CD8-positive, alpha-beta memory T cell (primary cell): ENCODE measurements around the gene ALPG. TPM values are rescaled to one million over a fixed set of nuclear protein-coding genes. Genes with fewer than 3 reads are reported as not detected.
"Not testable (repeated sequence)": the region's sequence is repeated elsewhere in the genome, so short reads cannot be mapped to it uniquely, and the experiment has no call there.

Experiments
- CTCF ChIA-PET: fragments of 350-600 bp; sonication (Branson Sonifier 250); formaldehyde crosslinking; loops from one replicate; lab custom pipeline; 2021; ENCODE audit warnings: antibody characterized with exemption; lab: Charles Lee
- POLR2A ChIA-PET: fragments of 350-600 bp; sonication (Branson Sonifier 250); formaldehyde crosslinking; loops from one replicate; lab custom pipeline; 2021; ENCODE audit warnings: antibody characterized with exemption; lab: Charles Lee
- DNase-seq, 5 donors: peaks; one replicate each; pipeline versions ENCODE4 v3.0.0 to v3.0.0-alpha.2; 2020 to 2022; ENCODE audit warnings: mixed read lengths in 1 of 5
- H3K27ac ChIP-seq: one replicate; pipeline ENCODE4 v1.7.0; 2013; ENCODE audit warnings: low read depth, mild to moderate bottlenecking, low read length, moderate library complexity
- H3K27me3 ChIP-seq: 2 replicates; pipeline ENCODE4 v1.7.0; 2013; ENCODE audit warnings: low read length, mild to moderate bottlenecking; ENCODE audit not compliant: insufficient read depth, poor library complexity, severe bottlenecking
- H3K36me3 ChIP-seq: 2 replicates; pipeline ENCODE4 v1.7.0; 2013; ENCODE audit warnings: mild to moderate bottlenecking, low read length, moderate library complexity; ENCODE audit not compliant: insufficient read depth
- H3K4me1 ChIP-seq: 2 replicates; pipeline ENCODE4 v1.7.0; 2013; ENCODE audit warnings: mild to moderate bottlenecking, low read length, moderate library complexity; ENCODE audit not compliant: insufficient read depth
- H3K4me3 ChIP-seq: 2 replicates; pipeline ENCODE4 v1.7.0; 2013; ENCODE audit warnings: mild to moderate bottlenecking, low read length
- H3K9me3 ChIP-seq: 2 replicates; pipeline ENCODE4 v1.7.0; 2013; ENCODE audit warnings: mild to moderate bottlenecking, low read length
- H3K27ac Mint-ChIP-seq, 8 donors: one replicate each; pipeline ENCODE4 v1.8.0; 2020 to 2021; ENCODE audit warnings: mixed read lengths in 8 of 8, mild to moderate bottlenecking in 6 of 8, inconsistent platforms in 3 of 8, moderate library complexity in 3 of 8
- H3K27me3 Mint-ChIP-seq, 2 donors: one replicate each; pipeline ENCODE4 v1.8.0; 2020 to 2021; ENCODE audit warnings: mixed read lengths in 2 of 2, mild to moderate bottlenecking in 1 of 2, moderate library complexity in 1 of 2
- H3K36me3 Mint-ChIP-seq, 3 donors: one replicate each; pipeline ENCODE4 v1.8.0; 2020 to 2021; ENCODE audit warnings: mixed read lengths in 3 of 3, inconsistent platforms in 1 of 3, mild to moderate bottlenecking in 1 of 3
- H3K4me1 Mint-ChIP-seq, 3 donors: one replicate each; pipeline ENCODE4 v1.8.0; 2020 to 2021; ENCODE audit warnings: mixed read lengths in 3 of 3, inconsistent platforms in 1 of 3, mild to moderate bottlenecking in 1 of 3
- H3K4me3 Mint-ChIP-seq, 7 donors: one replicate each; pipeline ENCODE4 v1.8.0; 2020 to 2021; ENCODE audit warnings: mixed read lengths in 7 of 7, mild to moderate bottlenecking in 6 of 7, moderate library complexity in 4 of 7, inconsistent platforms in 2 of 7
- H3K9me3 Mint-ChIP-seq, 5 donors: one replicate each; pipeline ENCODE4 v1.8.0; 2020 to 2022; ENCODE audit warnings: mixed read lengths in 5 of 5, mild to moderate bottlenecking in 3 of 5, moderate library complexity in 2 of 5, inconsistent platforms in 1 of 5
- polyA plus RNA-seq: library from polyadenylated mRNA; unstranded; fragments of 300-500 nt; fragmentation: Illumina TruSeq; gene quantifications from one replicate; pipeline ENCODE4 v1.2.3, GENCODE V29; 2021
- total RNA-seq, 2 experiments: library from RNA; stranded (reverse); gene quantifications; one replicate each; pipeline ENCODE4 v1.2.3, GENCODE V29; 2021

ALPG gene
- total and polyA plus RNA-seq, 3 experiments from 2014 or later, result not detected

- H3K36me3 Mint-ChIP-seq, H3K36me3 ChIP-seq, H3K4me3 ChIP-seq, H3K9me3 Mint-ChIP-seq, POLR2A ChIA-PET, H3K4me3 Mint-ChIP-seq, H3K27ac Mint-ChIP-seq, DNase-seq, CTCF ChIA-PET, H3K4me1 ChIP-seq, H3K27ac ChIP-seq, H3K9me3 ChIP-seq, H3K27me3 ChIP-seq: not testable (repeated sequence)
- peaks cover 5 to 16% of the 10 kb centered on the region in 2 donors for H3K27me3 Mint-ChIP-seq
- H3K4me1 Mint-ChIP-seq, result peaks cover 4 to 13% (median 7%) of the 10 kb centered on the region in 3 donors
These were observed 3.0 kb downstream of the ALPG start for GRCh38 chr2:232409617-232410016.

- no peaks in the 10 kb centered on the region for H3K9me3 Mint-ChIP-seq
- H3K4me1 Mint-ChIP-seq, result peaks cover 4 to 13% (median 7%) of the 10 kb centered on the region in 3 donors
- DNase-seq, result no peak
- Histone ChIP-seq H3K9me3 (no peaks in the 10 kb centered on the region), H3K27ac (no peak overlapping the region), H3K4me1 (no peaks in the 10 kb centered on the region), H3K27me3 (no peaks in the 10 kb centered on the region), H3K36me3 (no peaks in the 10 kb centered on the region), H3K4me3 (no peak overlapping the region)
- H3K27ac Mint-ChIP-seq, result no peak overlapping the region
- ChIA-PET CTCF (no interaction called here), POLR2A (no interaction called here)
- H3K36me3 Mint-ChIP-seq, result no peaks in the 10 kb centered on the region
- H3K4me3 Mint-ChIP-seq, result no peak overlapping the region
- H3K27me3 Mint-ChIP-seq, result peaks cover 4 to 18% of the 10 kb centered on the region in 2 donors
These were observed 3.7 kb downstream of the ALPG start for GRCh38 chr2:232410238-232410900.

GRCh38 chr2:232411901-232412629 is 5.4 kb downstream of the ALPG start:
- no peaks in the 10 kb centered on the region for H3K36me3 Mint-ChIP-seq
- POLR2A ChIA-PET, result no interaction called here

DNA sequence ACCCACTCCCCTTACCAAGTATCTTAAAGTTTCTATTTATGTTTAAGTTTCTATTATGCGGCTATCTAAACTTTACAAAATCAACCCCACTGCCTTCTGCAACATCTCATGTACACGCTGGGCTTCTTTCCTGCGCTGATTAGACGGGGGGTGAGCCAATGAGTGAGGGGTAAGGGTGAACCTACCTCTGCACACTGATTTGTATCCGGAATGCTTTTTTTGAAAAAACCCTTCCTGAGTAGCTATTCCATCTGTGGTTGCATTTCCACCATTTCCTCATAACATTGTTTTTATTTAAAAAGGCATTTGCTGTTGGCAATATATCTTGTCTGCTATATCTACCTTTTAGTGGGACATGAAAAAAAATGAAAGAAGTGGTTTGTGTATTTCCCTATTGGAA is 6.3 kb downstream of the ALPG start:
- no peaks in the 10 kb centered on the region for H3K4me1 ChIP-seq
- Mint-ChIP-seq H3K4me1 (peaks cover 4 to 13% (median 7%) of the 10 kb centered on the region in 3 donors), H3K4me3 (no peak overlapping the region), H3K27me3 (peaks cover 7 to 31% of the 10 kb centered on the region in 2 donors), H3K9me3 (no peaks in the 10 kb centered on the region), H3K36me3 (no peaks in the 10 kb centered on the region), H3K27ac (no peak overlapping the region)
- DNase-seq, result no peak
- CTCF ChIA-PET, result no interaction called here
- no peaks in the 10 kb centered on the region for H3K36me3 ChIP-seq
- POLR2A ChIA-PET, result no interaction called here
- no peak overlapping the region for H3K27ac ChIP-seq
- no peak overlapping the region for H3K4me3 ChIP-seq
- H3K27me3 ChIP-seq, result no peaks in the 10 kb centered on the region
- H3K9me3 ChIP-seq, result no peaks in the 10 kb centered on the region

More at GRCh38 chr2:232411901-232412629, 5.4 kb downstream of the ALPG start:
- no peak overlapping the region for H3K4me3 ChIP-seq
- H3K27me3 ChIP-seq, result no peaks in the 10 kb centered on the region
- DNase-seq, result no peak
- no peaks in the 10 kb centered on the region for H3K4me1 ChIP-seq
- H3K9me3 ChIP-seq, result no peaks in the 10 kb centered on the region
- Mint-ChIP-seq H3K4me3 (no peak overlapping the region), H3K27ac (no peak overlapping the region), H3K9me3 (no peaks in the 10 kb centered on the region), H3K27me3 (peaks cover 7 to 30% of the 10 kb centered on the region in 2 donors), H3K4me1 (peaks cover 4 to 13% (median 7%) of the 10 kb centered on the region in 3 donors)
- CTCF ChIA-PET, result no interaction called here
- H3K27ac ChIP-seq, result no peak overlapping the region
- H3K36me3 ChIP-seq, result no peaks in the 10 kb centered on the region

GRCh38 chr2:232415138-232415690 is 8.6 kb downstream of the ALPG start:
- no peaks in the 10 kb centered on the region for H3K36me3 Mint-ChIP-seq
- H3K4me3 Mint-ChIP-seq, result no peak overlapping the region
- no peaks in the 10 kb centered on the region for H3K27me3 ChIP-seq
- no peak overlapping the region for H3K27ac ChIP-seq
- H3K27me3 Mint-ChIP-seq, result peaks cover 16 to 39% of the 10 kb centered on the region in 2 donors
- H3K27ac Mint-ChIP-seq, result no peak overlapping the region
- no peaks in the 10 kb centered on the region for H3K9me3 Mint-ChIP-seq
- H3K4me1 ChIP-seq, result no peaks in the 10 kb centered on the region
- no peaks in the 10 kb centered on the region for H3K36me3 ChIP-seq
- ChIA-PET POLR2A (no interaction called here), CTCF (interaction anchor here (0.7 kb wide), 1 partner anchor 11 kb away, joined by 4 read pairs; no protein-coding TSS in a partner anchor)
- no peaks in the 10 kb centered on the region for H3K9me3 ChIP-seq
- H3K4me3 ChIP-seq, result no peak overlapping the region
- peaks cover 7 to 27% (median 11%) of the 10 kb centered on the region in 3 donors for H3K4me1 Mint-ChIP-seq
- no peak for DNase-seq

- CTCF ChIA-PET, result no interaction called here
- no peaks in the 10 kb centered on the region for H3K9me3 ChIP-seq
- DNase-seq, result no peak
- POLR2A ChIA-PET, result no interaction called here
- no peaks in the 10 kb centered on the region for H3K36me3 ChIP-seq
- no peak overlapping the region for H3K4me3 Mint-ChIP-seq
- H3K4me3 ChIP-seq, result no peak overlapping the region
- no peak overlapping the region for H3K27ac Mint-ChIP-seq
- no peaks in the 10 kb centered on the region for H3K4me1 ChIP-seq
- peaks cover 7 to 31% (median 11%) of the 10 kb centered on the region in 3 donors for H3K4me1 Mint-ChIP-seq
- H3K27ac ChIP-seq, result no peak overlapping the region
- no peaks in the 10 kb centered on the region for H3K27me3 ChIP-seq
- H3K9me3 Mint-ChIP-seq, result no peaks in the 10 kb centered on the region
- H3K36me3 Mint-ChIP-seq, result no peaks in the 10 kb centered on the region
- H3K27me3 Mint-ChIP-seq, result peaks cover 16 to 35% of the 10 kb centered on the region in 2 donors
These were observed 9.3 kb downstream of the ALPG start for GRCh38 chr2:232415736-232416520.

GRCh38 chr2:232416521-232417470 is 10.2 kb downstream of the ALPG start:
- H3K9me3 Mint-ChIP-seq, result no peaks in the 10 kb centered on the region
- Histone ChIP-seq H3K4me3 (no peak overlapping the region), H3K27me3 (no peaks in the 10 kb centered on the region), H3K27ac (no peak overlapping the region), H3K4me1 (no peaks in the 10 kb centered on the region), H3K9me3 (no peaks in the 10 kb centered on the region), H3K36me3 (no peaks in the 10 kb centered on the region)
- no peaks in the 10 kb centered on the region for H3K36me3 Mint-ChIP-seq
- H3K4me3 Mint-ChIP-seq, result peak overlapping the region in 1 of 7 donors; percentile 72
- no peak for DNase-seq
- peaks cover 8 to 36% (median 11%) of the 10 kb centered on the region in 3 donors for H3K4me1 Mint-ChIP-seq
- CTCF ChIA-PET, result no interaction called here
- no peak overlapping the region for H3K27ac Mint-ChIP-seq
- POLR2A ChIA-PET, result no interaction called here
- peaks cover 19 to 41% of the 10 kb centered on the region in 2 donors for H3K27me3 Mint-ChIP-seq
